PC-3 (cell line): ENCODE data around the gene MS4A7. TPM values are rescaled to one million over a fixed set of nuclear protein-coding genes. Genes with fewer than 3 reads are reported as not detected.

Source experiments
- ATAC-seq: fragments of 200-7000 bp; cut with Tn5 transposase; 2 replicates; pipeline ENCODE4 v1.9.1; 2020; ENCODE audit warnings: mild to moderate bottlenecking, moderate library complexity
- BruUV-seq: library from RNA; stranded (reverse); fragments of 400-500 nt; replicated peaks from 2 replicates; lab custom pipeline; 2021; lab: Mats Ljungman, UMichigan
- CTCF ChIA-PET: fragments of 300-600 bp; sonication (Branson Sonifier 250); formaldehyde crosslinking; loops from one replicate; lab custom pipeline; 2022; ENCODE audit warnings: antibody characterized with exemption; lab: Charles Lee
- POLR2A ChIA-PET: fragments of 300-600 bp; sonication (Branson Sonifier 250); formaldehyde crosslinking; loops from one replicate; lab custom pipeline; 2022; ENCODE audit warnings: antibody characterized with exemption; ENCODE audit not compliant: unreplicated experiment; lab: Charles Lee
- DNase-seq: peaks from one replicate; pipeline ENCODE4 v3.0.0-alpha.2; 2015
- H2AFZ ChIP-seq: fragments of 300-600 bp; sonication (generic); 2 replicates; pipeline ENCODE4 v1.6.0; 2016; ENCODE audit warnings: antibody characterized with exemption, low read length
- H3F3A ChIP-seq: fragments of 300-600 bp; sonication (generic); one replicate; pipeline ENCODE4 v1.6.0; 2017; ENCODE audit warnings: antibody characterized with exemption, low read length, control low read depth, mild to moderate bottlenecking; ENCODE audit not compliant: unreplicated experiment
- H3K27ac ChIP-seq: fragments of 300-600 bp; sonication (generic); 2 replicates; pipeline ENCODE4 v1.5.1; 2016; ENCODE audit warnings: mild to moderate bottlenecking, low read length
- H3K27me3 ChIP-seq: fragments of 300-600 bp; sonication (generic); 2 replicates; pipeline ENCODE4 v1.6.1; 2016; ENCODE audit warnings: low read length, mixed read lengths
- H3K36me3 ChIP-seq: fragments of 300-600 bp; sonication (generic); 2 replicates; pipeline ENCODE4 v1.6.1; 2016; ENCODE audit warnings: low read depth, mixed run types, low read length, mixed read lengths
- H3K4me1 ChIP-seq: fragments of 300-600 bp; sonication (generic); 2 replicates; pipeline ENCODE4 v1.5.1; 2016; ENCODE audit warnings: low read length; ENCODE audit not compliant: insufficient read depth
- H3K4me2 ChIP-seq: fragments of 300-600 bp; sonication (generic); 2 replicates; pipeline ENCODE4 v1.6.0; 2016; ENCODE audit warnings: low read length
- H3K4me3 ChIP-seq: fragments of 300-600 bp; sonication (generic); 2 replicates; pipeline ENCODE4 v1.5.1; 2016; ENCODE audit warnings: mild to moderate bottlenecking, low read length, mixed read lengths
- H3K79me2 ChIP-seq: fragments of 300-600 bp; sonication (generic); 2 replicates; pipeline ENCODE4 v1.6.1; 2017; ENCODE audit warnings: low read length, mixed read lengths
- H3K9ac ChIP-seq: fragments of 300-600 bp; sonication (generic); 2 replicates; pipeline ENCODE4 v1.6.0; 2016; ENCODE audit warnings: mild to moderate bottlenecking, low read length
- H3K9me2 ChIP-seq: fragments of 300-600 bp; sonication (generic); replicated peaks from 2 replicates; pipeline ENCODE4 v1.6.1; 2016; ENCODE audit warnings: mixed run types, low read length, mixed read lengths
- H3K9me3 ChIP-seq: fragments of 300-600 bp; sonication (generic); 2 replicates; pipeline ENCODE4 v1.6.1; 2016; ENCODE audit warnings: low read length, mixed read lengths
- H4K20me1 ChIP-seq: fragments of 300-600 bp; sonication (generic); 2 replicates; pipeline ENCODE4 v1.6.1; 2016; ENCODE audit warnings: low read length, mixed read lengths
- EZH2 ChIP-seq: fragments of 300-600 bp; sonication (generic); IDR thresholded peaks from one replicate; pipeline ENCODE4 v1.6.1; 2017; ENCODE audit warnings: antibody characterized with exemption, mild to moderate bottlenecking, low read length; ENCODE audit not compliant: unreplicated experiment
- EZH2phosphoT487 ChIP-seq: fragments of 300-600 bp; sonication (generic); IDR thresholded peaks from 2 replicates; pipeline ENCODE4 v1.6.1; 2018; ENCODE audit warnings: mild to moderate bottlenecking, antibody characterized with exemption, low read length, borderline replicate concordance
- intact Hi-C: fragments of 100-400 bp; cut with micrococcal nuclease; formaldehyde crosslinking; loops from 2 replicates; pipeline ENCODE4 v1.9.0; 2023
- total RNA-seq: library from RNA; depleted of rRNA; stranded (reverse); fragments of >200 nt; gene quantifications from 2 replicates; pipeline ENCODE4 v1.2.3, GENCODE V29; 2014
- TF ChIP-seq, protein P1 (sequence below): fragments of 300-600 bp; sonication (generic); conservative IDR thresholded peaks from 2 replicates; pipeline ENCODE4 v1.5.1; 2017; ENCODE audit warnings: antibody characterized with exemption, low read depth, mild to moderate bottlenecking, low read length

The MS4A7 gene
- total RNA-seq, 1 experiment from 2014 or later: 2.1 TPM

DNA sequence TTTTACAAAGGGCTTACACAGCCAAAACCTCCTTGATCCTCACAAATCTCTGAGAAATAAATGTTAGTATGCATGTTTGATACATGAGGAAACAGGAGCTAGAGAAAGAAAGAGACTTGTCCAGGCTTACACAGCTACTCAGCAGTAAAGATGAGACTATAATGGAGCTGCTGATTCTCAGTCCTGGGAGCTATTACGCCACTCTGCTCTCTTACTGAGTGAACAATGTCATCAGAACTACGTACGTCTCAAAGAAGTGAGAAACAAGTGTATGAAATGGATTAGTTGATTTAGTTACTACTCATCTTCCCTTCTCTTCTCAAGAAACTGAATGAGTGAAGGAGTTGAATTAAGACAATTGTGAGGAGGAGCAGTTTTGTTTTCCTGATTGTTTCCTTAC is 39.0 kb upstream of the MS4A7 start:
- peaks cover 32% of the 10 kb centered on the region for H3K27me3 ChIP-seq
- no peaks in the 10 kb centered on the region for H3F3A ChIP-seq
- CTCF ChIA-PET: no interaction called here
- intact Hi-C loops: no loop called here
- no peak overlapping the region for H3K4me2 ChIP-seq
- no peaks in the 10 kb centered on the region for H3K9me3 ChIP-seq
- no TSS peak for BruUV-seq
- no peaks in the 10 kb centered on the region for H3K9me2 ChIP-seq
- DNase-seq (no peak), ATAC-seq (no peak)
- H3K4me3 ChIP-seq: no peak overlapping the region
- no peak overlapping the region for H2AFZ ChIP-seq
- no peak overlapping the region for H3K27ac ChIP-seq
- no peaks in the 10 kb centered on the region for H3K4me1 ChIP-seq
- POLR2A ChIA-PET: no interaction called here
- no peaks in the 10 kb centered on the region for H4K20me1 ChIP-seq
- no peaks in the 10 kb centered on the region for H3K79me2 ChIP-seq
- H3K9ac ChIP-seq: no peak overlapping the region
- TF ChIP-seq, protein P1, sequence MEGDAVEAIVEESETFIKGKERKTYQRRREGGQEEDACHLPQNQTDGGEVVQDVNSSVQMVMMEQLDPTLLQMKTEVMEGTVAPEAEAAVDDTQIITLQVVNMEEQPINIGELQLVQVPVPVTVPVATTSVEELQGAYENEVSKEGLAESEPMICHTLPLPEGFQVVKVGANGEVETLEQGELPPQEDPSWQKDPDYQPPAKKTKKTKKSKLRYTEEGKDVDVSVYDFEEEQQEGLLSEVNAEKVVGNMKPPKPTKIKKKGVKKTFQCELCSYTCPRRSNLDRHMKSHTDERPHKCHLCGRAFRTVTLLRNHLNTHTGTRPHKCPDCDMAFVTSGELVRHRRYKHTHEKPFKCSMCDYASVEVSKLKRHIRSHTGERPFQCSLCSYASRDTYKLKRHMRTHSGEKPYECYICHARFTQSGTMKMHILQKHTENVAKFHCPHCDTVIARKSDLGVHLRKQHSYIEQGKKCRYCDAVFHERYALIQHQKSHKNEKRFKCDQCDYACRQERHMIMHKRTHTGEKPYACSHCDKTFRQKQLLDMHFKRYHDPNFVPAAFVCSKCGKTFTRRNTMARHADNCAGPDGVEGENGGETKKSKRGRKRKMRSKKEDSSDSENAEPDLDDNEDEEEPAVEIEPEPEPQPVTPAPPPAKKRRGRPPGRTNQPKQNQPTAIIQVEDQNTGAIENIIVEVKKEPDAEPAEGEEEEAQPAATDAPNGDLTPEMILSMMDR: no peak
- TF ChIP-seq EZH2phosphoT487: no peak
- TF ChIP-seq EZH2: no peak
- no peaks in the 10 kb centered on the region for H3K36me3 ChIP-seq

DNA sequence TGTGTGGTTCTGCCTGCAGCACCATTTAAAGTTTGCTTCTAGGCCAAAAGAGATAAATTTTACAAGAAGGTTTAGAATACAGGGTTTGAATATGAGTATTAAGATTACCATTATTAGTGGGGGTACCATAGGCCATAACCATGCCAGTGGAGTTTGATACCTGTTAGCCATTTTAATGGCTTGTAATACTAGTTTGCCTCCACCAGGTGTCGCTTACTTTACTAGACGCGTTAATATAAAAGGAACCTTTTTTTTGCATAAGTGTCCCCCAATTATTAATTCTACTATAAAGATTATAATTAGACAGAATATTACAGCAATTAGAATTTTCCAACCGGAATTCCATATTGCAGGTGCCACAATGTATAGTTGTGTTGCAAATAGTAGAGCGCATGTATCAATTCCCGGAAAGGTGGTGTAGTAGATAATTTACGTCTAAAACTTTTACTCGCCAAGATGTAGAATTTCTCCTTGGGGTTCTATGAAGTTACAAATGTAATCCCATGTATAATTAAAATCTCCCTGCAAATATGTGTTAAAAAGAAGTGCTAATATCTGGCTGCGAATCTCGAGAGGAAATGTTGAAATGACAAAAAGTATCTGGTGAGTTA is 35.1 kb upstream of the MS4A7 start:
- H3K9ac ChIP-seq: no peak overlapping the region
- H3K4me1 ChIP-seq: no peaks in the 10 kb centered on the region
- H4K20me1 ChIP-seq: no peaks in the 10 kb centered on the region
- BruUV-seq: no TSS peak
- DNase-seq (peak; percentile 71), ATAC-seq (no peak)
- no peak overlapping the region for H2AFZ ChIP-seq
- H3K9me2 ChIP-seq: no peaks in the 10 kb centered on the region
- H3K27ac ChIP-seq: no peak overlapping the region
- POLR2A ChIA-PET: no interaction called here
- H3K4me2 ChIP-seq: no peak overlapping the region
- no peak overlapping the region for H3K4me3 ChIP-seq
- H3K79me2 ChIP-seq: no peaks in the 10 kb centered on the region
- no peaks in the 10 kb centered on the region for H3K36me3 ChIP-seq
- TF ChIP-seq, protein P1: peak; percentile 79
- no peak for TF ChIP-seq EZH2
- no peaks in the 10 kb centered on the region for H3K9me3 ChIP-seq
- peaks cover 50% of the 10 kb centered on the region for H3K27me3 ChIP-seq
- CTCF ChIA-PET: no interaction called here
- intact Hi-C loops: no loop called here
- no peaks in the 10 kb centered on the region for H3F3A ChIP-seq

DNA sequence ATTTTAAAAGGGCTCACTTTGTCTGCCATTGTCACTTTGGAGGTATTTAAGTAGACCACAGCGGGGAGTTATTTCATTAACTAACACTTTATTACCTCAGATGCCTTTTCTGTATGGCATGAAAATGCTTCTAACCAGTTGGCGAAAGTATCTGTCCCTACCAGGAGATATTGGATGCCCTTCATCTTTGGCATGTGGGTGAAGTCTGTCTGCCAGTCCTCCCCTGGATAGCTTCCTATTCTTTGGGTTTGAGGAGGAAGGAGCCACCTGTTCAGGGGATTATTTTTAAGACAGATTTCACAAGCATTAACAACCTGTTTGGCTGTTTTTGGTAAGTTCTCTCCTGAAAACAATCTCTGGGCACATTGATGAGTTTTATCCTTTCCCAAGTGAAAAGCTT is 34.2 kb upstream of the MS4A7 start:
- peaks cover 57% of the 10 kb centered on the region for H3K27me3 ChIP-seq
- TF ChIP-seq, protein P1: no peak
- TF ChIP-seq EZH2: no peak
- no peak for TF ChIP-seq EZH2phosphoT487
- no peaks in the 10 kb centered on the region for H4K20me1 ChIP-seq
- no peak overlapping the region for H3K9ac ChIP-seq
- BruUV-seq: no TSS peak
- CTCF ChIA-PET: no interaction called here
- no peaks in the 10 kb centered on the region for H3F3A ChIP-seq
- no peak overlapping the region for H3K27ac ChIP-seq
- H3K4me2 ChIP-seq: no peak overlapping the region
- H3K36me3 ChIP-seq: no peaks in the 10 kb centered on the region
- H3K79me2 ChIP-seq: no peaks in the 10 kb centered on the region
- no peak for ATAC-seq
- POLR2A ChIA-PET: no interaction called here
- DNase-seq: no peak
- H3K4me1 ChIP-seq: no peaks in the 10 kb centered on the region
- no peaks in the 10 kb centered on the region for H3K9me2 ChIP-seq
- H3K4me3 ChIP-seq: no peak overlapping the region
- H2AFZ ChIP-seq: no peak overlapping the region
- intact Hi-C loops: no loop called here
- no peaks in the 10 kb centered on the region for H3K9me3 ChIP-seq
